Kidney (tissue), 14 donors: ENCODE results near the gene PCDHB16. TPM values are rescaled to one million over a fixed set of nuclear protein-coding genes. Genes with fewer than 3 reads are reported as not detected.
A peak's percentile ranks its signal among the peaks of the same experiment; 100 is the strongest.
"Not testable (repeated sequence)": the region's sequence is repeated elsewhere in the genome, so short reads cannot be mapped to it uniquely, and the experiment has no call there.

Source experiments
- DNase-seq, 5 donors: peaks; one replicate each; pipeline ENCODE4 v3.0.0-alpha.2; 2013 to 2020
- FAIRE-seq: peaks from 2 replicates; lab custom pipeline; 2012; peaks lifted over from hg19 to GRCh38; lab: Jason Lieb, UNC
- H3K27ac ChIP-seq, 2 donors: one replicate each; pipeline ENCODE4 v1.7.0; 2013; ENCODE audit warnings: low read depth in 2 of 2, low read length in 2 of 2, inconsistent platforms in 1 of 2
- H3K27me3 ChIP-seq: one replicate; pipeline ENCODE4 v1.7.1; 2013; ENCODE audit warnings: low read length, inconsistent platforms; ENCODE audit not compliant: control insufficient read depth, insufficient read depth
- H3K36me3 ChIP-seq, 3 donors: one replicate each; pipeline versions ENCODE4 v1.7.0 to v1.7.1; 2013; ENCODE audit warnings: low read length in 3 of 3, control low read depth in 1 of 3, inconsistent platforms in 1 of 3; ENCODE audit not compliant: insufficient read depth in 3 of 3, control insufficient read depth in 2 of 3
- H3K4me1 ChIP-seq, 3 donors: one replicate each; pipeline versions ENCODE4 v1.7.0 to v1.7.1; 2013; ENCODE audit warnings: low read length in 3 of 3, inconsistent platforms in 1 of 3, low read depth in 1 of 3; ENCODE audit not compliant: control insufficient read depth in 2 of 3, insufficient read depth in 2 of 3
- H3K4me3 ChIP-seq, 3 donors: one replicate each; pipeline versions ENCODE4 v1.7.0 to v1.8.1; 2013; ENCODE audit warnings: low read length in 3 of 3, control low read depth in 1 of 3, inconsistent platforms in 1 of 3
- H3K9ac ChIP-seq, 3 donors: one replicate each; pipeline versions ENCODE4 v1.7.0 to v1.7.1; 2013; ENCODE audit warnings: low read length in 3 of 3, control low read depth in 1 of 3, inconsistent platforms in 1 of 3
- H3K9me3 ChIP-seq, 3 donors: one replicate each; pipeline versions ENCODE4 v1.7.0 to v1.7.1; 2013; ENCODE audit warnings: low read length in 3 of 3, control low read depth in 1 of 3, inconsistent platforms in 1 of 3; ENCODE audit not compliant: control insufficient read depth in 2 of 3, insufficient read depth in 1 of 3
- CTCF ChIP-seq: IDR thresholded peaks from 3 replicates; pipeline ENCODE4 v1.5.1; 2012; ENCODE audit warnings: mild to moderate bottlenecking, moderate library complexity, borderline replicate concordance; ENCODE audit not compliant: insufficient read depth; ENCODE audit errors: extremely low read depth
- intact Hi-C: fragments of 100-400 bp; cut with DNase I; formaldehyde crosslinking; loops from one replicate; pipeline ENCODE4 v1.11.1; 2022
- polyA plus RNA-seq: library from polyadenylated mRNA; stranded (reverse); fragments of 350-450 nt; fragmentation: Illumina TruSeq; extraction: RNeasy Lipid Tissue Mini Kit (QIAGEN cat#74804); gene quantifications from one replicate; pipeline ENCODE4 v1.2.3, GENCODE V29; 2014; ENCODE audit warnings: low read depth, low replicate concordance; ENCODE audit not compliant: insufficient read depth
- total RNA-seq: library from RNA; stranded (reverse); fragmentation: NEBNext Ultra II Directional; extraction: Animal tissue kit (Norgen Biotek cat#: 25700); gene quantifications from one replicate; pipeline ENCODE4 v1.2.1, GENCODE V29; 2021
- donor health status: control.
- donor health status: control.
- donor health status: control.
- donor health status: control.
- donor health status: control.
- donor health status: DM: yes; HTN: yes; CAD: no.
- donor health status: Normal renal cell carcinoma (clear cell type).

The PCDHB16 gene
- total and polyA plus RNA-seq, 2 donors from 2014 or later = 0.67 to 5.1 TPM

GRCh38 chr5:141155540-141156374 is 26.4 kb upstream of the PCDHB16 start:
- no peaks in the 10 kb centered on the region for H3K36me3 ChIP-seq
- no peak overlapping the region for H3K27ac ChIP-seq
- no peak for TF ChIP-seq CTCF
- DNase-seq (no peak), FAIRE-seq (no peak)
- H3K9me3 ChIP-seq = peaks cover 2 to 27% (median 10%) of the 10 kb centered on the region in 3 donors
- no peak overlapping the region for H3K4me3 ChIP-seq
- H3K27me3 ChIP-seq = no peaks in the 10 kb centered on the region
- intact Hi-C loops = no loop called here
- no peak overlapping the region for H3K9ac ChIP-seq
- H3K4me1 ChIP-seq = no peaks in the 10 kb centered on the region

GRCh38 chr5:141157356-141157755 is 24.8 kb upstream of the PCDHB16 start:
- FAIRE-seq, H3K36me3 ChIP-seq, H3K27me3 ChIP-seq, H3K4me1 ChIP-seq, DNase-seq, H3K4me3 ChIP-seq, H3K27ac ChIP-seq, intact Hi-C loops, H3K9ac ChIP-seq: not testable (repeated sequence)
- H3K9me3 ChIP-seq = peaks cover 2 to 20% (median 10%) of the 10 kb centered on the region in 3 donors

DNA sequence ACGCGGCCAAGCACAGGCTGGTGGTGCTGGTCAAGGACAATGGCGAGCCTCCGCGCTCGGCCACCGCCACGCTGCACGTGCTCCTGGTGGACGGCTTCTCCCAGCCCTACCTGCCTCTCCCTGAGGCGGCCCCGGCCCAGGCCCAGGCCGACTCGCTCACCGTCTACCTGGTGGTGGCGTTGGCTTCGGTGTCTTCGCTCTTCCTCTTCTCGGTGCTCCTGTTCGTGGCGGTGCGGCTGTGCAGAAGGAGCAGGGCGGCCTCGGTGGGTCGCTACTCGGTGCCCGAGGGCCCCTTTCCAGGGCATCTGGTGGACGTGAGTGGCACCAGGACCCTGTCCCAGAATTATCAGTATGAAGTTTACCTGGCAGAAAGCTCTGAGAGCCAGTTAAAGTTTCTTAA is 24.3 kb upstream of the PCDHB16 start:
- DNase-seq, H3K36me3 ChIP-seq, H3K27ac ChIP-seq, H3K9ac ChIP-seq, H3K27me3 ChIP-seq, intact Hi-C loops, H3K4me1 ChIP-seq, H3K4me3 ChIP-seq, FAIRE-seq: not testable (repeated sequence)
- H3K9me3 ChIP-seq = peaks cover 2 to 20% (median 10%) of the 10 kb centered on the region in 3 donors

DNA sequence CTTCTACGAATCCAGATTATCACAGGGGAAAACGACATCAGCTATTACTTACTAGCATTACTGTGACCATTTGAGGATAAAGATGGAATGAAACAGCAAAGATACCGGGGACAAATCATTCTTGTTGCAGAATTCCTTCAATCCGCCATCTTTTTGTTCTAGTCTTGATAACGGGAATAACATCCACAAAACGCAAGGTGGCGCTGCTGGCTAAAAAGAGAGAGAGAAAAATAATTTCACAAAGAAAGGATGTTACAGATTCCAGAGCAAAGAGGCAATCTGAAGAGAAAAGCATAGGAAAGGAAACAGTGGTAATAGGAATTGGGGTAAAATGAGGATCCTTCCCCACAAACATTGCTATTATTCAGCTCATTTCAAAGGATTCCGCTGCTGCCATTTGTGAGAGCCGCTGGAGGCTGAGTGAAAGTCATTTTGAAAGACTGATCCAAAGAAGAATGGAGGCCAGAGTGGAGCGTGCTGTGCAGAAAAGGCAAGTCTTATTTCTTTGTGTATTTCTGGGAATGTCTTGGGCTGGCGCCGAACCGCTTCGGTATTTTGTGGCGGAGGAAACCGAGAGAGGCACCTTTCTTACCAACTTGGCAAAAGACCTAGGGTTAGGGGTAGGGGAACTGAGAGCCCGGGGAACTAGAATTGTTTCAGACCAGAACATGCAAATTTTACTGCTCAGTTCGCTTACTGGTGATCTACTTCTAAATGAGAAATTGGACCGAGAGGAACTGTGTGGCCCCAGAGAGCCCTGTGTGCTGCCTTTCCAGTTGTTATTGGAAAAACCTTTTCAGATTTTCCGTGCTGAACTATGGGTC is 9.6 kb upstream of the PCDHB16 start, which contains the start of gene PCDHB7:
Gene PCDHB7 (plus strand): TSS at position 264 of the 824 bp plus-strand sequence. CDS start 192 bp downstream, at position 456.
- TF ChIP-seq CTCF = peak; percentile 34
- DNase-seq (peak in 3 of 5 donors; percentile 22 to 82 (median 57)), FAIRE-seq (no peak)
- Histone ChIP-seq H3K9ac (peak within 1 kb of the TSS in 1 of 3 donors; percentile 27), H3K4me3 (peak within 1 kb of the TSS; percentile 40 to 55 (median 40)), H3K9me3 (peaks cover 2 to 18% (median 12%) of the 10 kb centered on the region in 3 donors), H3K36me3 (no peaks in the 10 kb centered on the region), H3K27me3 (peaks cover 2% of the 10 kb centered on the region), H3K4me1 (no peaks in the 10 kb centered on the region), H3K27ac (no peak within 1 kb of the TSS)
- intact Hi-C loops = no loop called here

- H3K4me3 ChIP-seq, H3K27ac ChIP-seq, H3K4me1 ChIP-seq, FAIRE-seq, H3K9ac ChIP-seq, intact Hi-C loops, H3K27me3 ChIP-seq, DNase-seq, H3K36me3 ChIP-seq: not testable (repeated sequence)
- peaks cover 2 to 25% (median 18%) of the 10 kb centered on the region in 3 donors for H3K9me3 ChIP-seq
Measured at GRCh38 chr5:141174291-141175104, 7.7 kb upstream of the PCDHB16 start.
